ENCODE results near the gene PHF20. TPM values are rescaled to one million over a fixed set of nuclear protein-coding genes. Genes with fewer than 3 reads are reported as not detected.
A peak's percentile ranks its signal among the peaks of the same experiment; 100 is the strongest.
"Not testable (repeated sequence)": the region's sequence is repeated elsewhere in the genome, so short reads cannot be mapped to it uniquely, and the experiment has no call there.

Gene PHF20
- total RNA-seq, 1 donor from 2014 or later: 37.6 TPM

DNA sequence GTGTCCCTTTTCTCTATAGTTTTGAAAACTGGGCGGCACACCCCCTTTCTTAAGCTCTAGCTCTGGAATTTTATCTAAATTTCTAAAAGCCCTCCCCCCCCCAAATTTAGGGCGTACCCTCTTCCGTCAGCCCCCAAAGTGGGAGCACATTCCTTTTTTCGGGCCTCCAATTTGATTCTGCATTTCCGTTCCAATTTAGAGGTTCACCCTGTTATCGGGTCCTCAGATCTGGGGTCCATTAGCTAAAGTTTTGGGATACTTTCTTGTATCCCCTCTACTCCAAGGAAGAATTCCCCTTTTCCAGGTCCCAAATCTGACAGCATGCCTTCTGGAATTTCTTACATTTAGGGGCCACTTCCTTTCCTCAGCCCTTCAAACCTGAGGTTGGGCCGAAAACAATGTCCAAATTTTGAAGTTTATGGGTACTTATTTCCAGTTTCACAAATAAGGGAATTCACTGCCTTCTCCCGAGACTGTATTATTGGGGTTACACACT is 796 bp downstream of the PHF20 start:
- TF ChIP-seq, protein P1, sequence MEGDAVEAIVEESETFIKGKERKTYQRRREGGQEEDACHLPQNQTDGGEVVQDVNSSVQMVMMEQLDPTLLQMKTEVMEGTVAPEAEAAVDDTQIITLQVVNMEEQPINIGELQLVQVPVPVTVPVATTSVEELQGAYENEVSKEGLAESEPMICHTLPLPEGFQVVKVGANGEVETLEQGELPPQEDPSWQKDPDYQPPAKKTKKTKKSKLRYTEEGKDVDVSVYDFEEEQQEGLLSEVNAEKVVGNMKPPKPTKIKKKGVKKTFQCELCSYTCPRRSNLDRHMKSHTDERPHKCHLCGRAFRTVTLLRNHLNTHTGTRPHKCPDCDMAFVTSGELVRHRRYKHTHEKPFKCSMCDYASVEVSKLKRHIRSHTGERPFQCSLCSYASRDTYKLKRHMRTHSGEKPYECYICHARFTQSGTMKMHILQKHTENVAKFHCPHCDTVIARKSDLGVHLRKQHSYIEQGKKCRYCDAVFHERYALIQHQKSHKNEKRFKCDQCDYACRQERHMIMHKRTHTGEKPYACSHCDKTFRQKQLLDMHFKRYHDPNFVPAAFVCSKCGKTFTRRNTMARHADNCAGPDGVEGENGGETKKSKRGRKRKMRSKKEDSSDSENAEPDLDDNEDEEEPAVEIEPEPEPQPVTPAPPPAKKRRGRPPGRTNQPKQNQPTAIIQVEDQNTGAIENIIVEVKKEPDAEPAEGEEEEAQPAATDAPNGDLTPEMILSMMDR (conservative IDR thresholded peaks at IDR 0.05): no peak
- peak overlapping the region; percentile 90 for H3K27ac Mint-ChIP-seq
- DNase-seq (ENCODE audit: extremely low spot score, unreplicated experiment): no peak
- peaks cover 4% of the 10 kb centered on the region for H3K27me3 Mint-ChIP-seq
- peaks cover 21% of the 10 kb centered on the region for H3K36me3 Mint-ChIP-seq
- H3K9me3 Mint-ChIP-seq: peaks cover 7% of the 10 kb centered on the region
- H3K4me1 Mint-ChIP-seq (ENCODE audit: unreplicated experiment): peaks cover 55% of the 10 kb centered on the region
- peak overlapping the region; percentile 88 for H3K4me3 Mint-ChIP-seq

DNA sequence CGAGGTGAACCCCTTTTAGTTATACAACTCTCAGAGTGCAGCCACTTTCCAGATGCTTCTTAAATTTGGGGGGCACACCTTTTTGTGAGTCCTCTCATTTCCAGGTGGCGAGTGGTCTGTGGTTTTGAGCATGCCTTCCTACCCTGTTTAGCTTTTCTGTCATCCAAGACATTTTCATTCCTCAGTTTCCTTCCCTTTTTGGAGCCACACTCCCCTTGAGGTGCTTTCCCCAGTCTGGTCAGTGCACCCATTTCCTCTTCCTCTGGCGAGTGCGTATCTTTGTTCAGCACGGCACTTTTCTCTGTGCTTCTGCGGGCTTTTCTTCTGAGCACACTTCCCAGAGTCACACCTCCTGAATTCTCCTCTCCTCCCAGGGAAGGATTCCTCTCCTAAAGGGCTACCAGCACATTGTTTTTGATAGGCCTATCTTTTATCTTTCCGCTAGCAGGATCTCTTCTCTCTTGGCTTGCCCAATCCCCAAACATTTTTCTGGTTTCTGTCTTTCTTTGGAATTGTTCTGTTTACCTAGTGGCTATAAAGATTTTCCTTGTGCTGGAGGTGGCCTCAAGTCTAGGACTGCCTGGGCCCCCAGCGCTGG is 1.4 kb downstream of the PHF20 start:
- H3K4me1 Mint-ChIP-seq (ENCODE audit: unreplicated experiment): peaks cover 50% of the 10 kb centered on the region
- peaks cover 21% of the 10 kb centered on the region for H3K36me3 Mint-ChIP-seq
- H3K4me3 Mint-ChIP-seq: peak overlapping the region; percentile 88
- TF ChIP-seq, protein P1 (conservative IDR thresholded peaks at IDR 0.05): no peak
- H3K9me3 Mint-ChIP-seq: peaks cover 7% of the 10 kb centered on the region
- peaks cover 4% of the 10 kb centered on the region for H3K27me3 Mint-ChIP-seq
- H3K27ac Mint-ChIP-seq: peak overlapping the region; percentile 90
- DNase-seq (ENCODE audit: extremely low spot score, unreplicated experiment): no peak

DNA sequence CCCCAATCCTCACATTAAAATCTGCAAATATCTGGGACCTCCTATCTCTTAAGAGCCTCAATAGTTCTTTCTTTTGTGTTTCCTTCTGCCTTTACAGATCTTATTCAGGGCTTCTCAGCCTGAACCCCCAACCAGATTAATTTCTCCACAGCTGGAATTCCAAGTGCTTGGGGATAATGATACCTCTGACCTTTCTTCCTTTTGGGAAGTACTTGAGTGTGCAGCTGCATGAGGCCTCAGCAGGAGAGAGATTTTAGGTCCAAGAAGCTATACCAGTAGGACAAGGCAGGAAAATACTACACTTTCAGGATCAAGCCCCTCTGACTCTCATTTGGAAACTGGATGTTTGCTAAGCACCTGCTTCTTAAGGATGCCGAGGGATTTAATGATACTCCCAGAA is 2.6 kb downstream of the PHF20 start:
- Mint-ChIP-seq H3K4me3 (peak overlapping the region; percentile 88), H3K27me3 (peaks cover 4% of the 10 kb centered on the region), H3K36me3 (peaks cover 24% of the 10 kb centered on the region), H3K27ac (peak overlapping the region; percentile 90), H3K4me1 (ENCODE audit: unreplicated experiment) (peaks cover 40% of the 10 kb centered on the region), H3K9me3 (peaks cover 7% of the 10 kb centered on the region)
- DNase-seq (ENCODE audit: extremely low spot score, unreplicated experiment): no peak
- TF ChIP-seq, protein P1 (conservative IDR thresholded peaks at IDR 0.05): no peak

DNA sequence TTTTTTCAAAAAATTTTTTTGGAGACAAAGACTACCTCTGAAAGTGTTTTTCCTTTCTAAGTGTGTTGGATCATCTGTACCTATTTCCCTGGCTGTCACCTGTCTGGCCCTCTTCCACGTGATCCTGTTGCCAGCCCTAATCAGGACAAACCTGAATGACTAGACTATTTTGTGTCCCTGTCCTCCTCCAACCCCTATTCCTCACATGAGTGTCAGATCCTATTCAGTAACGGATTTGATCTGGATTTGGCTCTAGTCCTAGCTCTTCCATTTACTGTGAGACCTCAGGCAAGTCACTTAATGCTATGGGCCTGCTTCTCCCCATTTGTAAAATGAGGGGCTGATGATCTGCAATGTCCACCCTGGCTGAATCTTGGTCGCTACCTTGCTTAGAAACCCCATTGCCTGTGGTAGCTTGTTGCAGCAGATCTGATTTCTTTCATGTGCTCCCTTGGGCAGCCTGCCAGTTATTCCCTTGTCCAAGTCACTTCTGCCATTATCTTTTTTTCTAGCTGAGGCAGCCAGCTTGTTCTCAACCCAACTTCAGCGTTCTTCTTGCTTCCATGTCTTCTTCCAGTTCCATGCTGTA is 4.8 kb downstream of the PHF20 start:
- Mint-ChIP-seq H3K27me3 (peaks cover 1% of the 10 kb centered on the region), H3K27ac (peak overlapping the region; percentile 86), H3K36me3 (peaks cover 24% of the 10 kb centered on the region), H3K4me1 (ENCODE audit: unreplicated experiment) (peaks cover 35% of the 10 kb centered on the region), H3K9me3 (peaks cover 2% of the 10 kb centered on the region), H3K4me3 (peak overlapping the region; percentile 76)
- TF ChIP-seq, protein P1 (conservative IDR thresholded peaks at IDR 0.05): no peak
- DNase-seq (ENCODE audit: extremely low spot score, unreplicated experiment): no peak

DNA sequence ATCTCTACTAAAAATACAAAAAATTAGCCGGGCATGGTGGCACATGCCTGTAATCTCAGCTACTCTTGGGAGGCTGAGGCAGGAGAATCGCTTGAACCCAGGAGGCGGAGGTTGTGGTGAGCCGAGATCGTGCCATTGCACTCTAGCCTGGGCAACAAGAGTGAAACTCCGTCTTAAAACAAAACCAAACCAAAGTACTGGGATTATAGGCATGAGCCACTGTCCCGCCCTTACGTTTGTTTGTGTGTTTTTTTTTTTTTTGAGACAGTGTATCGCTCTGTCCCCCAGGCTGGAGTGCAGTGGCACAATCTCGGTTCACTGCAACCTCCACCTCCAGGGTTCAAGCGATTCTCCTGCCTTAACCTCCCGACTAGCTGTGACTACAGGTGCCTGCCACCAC is 12.0 kb downstream of the PHF20 start:
- H3K4me1 Mint-ChIP-seq (ENCODE audit: unreplicated experiment); DNase-seq (ENCODE audit: extremely low spot score, unreplicated experiment); H3K4me3 Mint-ChIP-seq; H3K36me3 Mint-ChIP-seq; H3K9me3 Mint-ChIP-seq; H3K27me3 Mint-ChIP-seq; H3K27ac Mint-ChIP-seq: not testable (repeated sequence)

DNA sequence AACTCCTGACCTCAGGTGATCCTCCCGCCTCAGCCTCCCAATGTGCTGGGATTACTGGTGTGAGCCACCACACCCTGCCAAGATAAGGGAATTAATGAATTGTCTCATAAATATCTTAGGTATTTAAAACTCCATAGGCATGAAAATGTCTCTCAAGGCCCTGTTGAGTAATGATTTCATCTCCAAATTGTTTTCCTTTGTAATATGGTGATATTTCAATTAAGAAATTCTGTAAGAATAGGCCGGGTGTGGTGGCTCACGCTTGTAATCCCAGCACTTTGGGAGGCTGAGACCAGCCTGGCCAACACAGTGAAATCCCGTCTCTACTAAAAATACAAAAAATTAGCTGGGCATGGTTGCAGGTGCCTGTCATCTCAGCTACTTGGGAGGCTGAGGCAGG is 13.7 kb downstream of the PHF20 start:
- DNase-seq (ENCODE audit: extremely low spot score, unreplicated experiment); H3K4me1 Mint-ChIP-seq (ENCODE audit: unreplicated experiment); H3K4me3 Mint-ChIP-seq; H3K36me3 Mint-ChIP-seq; H3K27me3 Mint-ChIP-seq; H3K9me3 Mint-ChIP-seq; H3K27ac Mint-ChIP-seq: not testable (repeated sequence)
